Ectodermal cell (in vitro differentiated cells): ENCODE measurements around the gene BAG5.
"Not testable (repeated sequence)": the region's sequence is repeated elsewhere in the genome, so short reads cannot be mapped to it uniquely, and the experiment has no call there.

ENCODE experiments used
- H3K27ac ChIP-seq: 2 replicates; pipeline ENCODE4 v1.7.0; 2013; ENCODE audit warnings: mild to moderate bottlenecking, low read depth, low read length; ENCODE audit not compliant: insufficient read depth, poor library complexity, severe bottlenecking
- H3K27me3 ChIP-seq: 2 replicates; pipeline ENCODE4 v1.7.0; 2013; ENCODE audit warnings: mild to moderate bottlenecking, low read length; ENCODE audit not compliant: insufficient read depth, control insufficient read depth, poor library complexity, severe bottlenecking
- H3K36me3 ChIP-seq: one replicate; pipeline ENCODE4 v1.7.0; 2013; ENCODE audit warnings: low read length; ENCODE audit not compliant: control insufficient read depth, insufficient read depth
- H3K4me1 ChIP-seq: one replicate; pipeline ENCODE4 v1.7.0; 2013; ENCODE audit warnings: low read length; ENCODE audit not compliant: control insufficient read depth, insufficient read depth
- H3K4me3 ChIP-seq: 2 replicates; pipeline ENCODE4 v1.7.0; 2013; ENCODE audit warnings: low read depth, low read length, control low read depth; ENCODE audit not compliant: insufficient read depth
- H3K9me3 ChIP-seq: 2 replicates; pipeline ENCODE4 v1.7.0; 2013; ENCODE audit warnings: mild to moderate bottlenecking, low read length, moderate library complexity; ENCODE audit not compliant: control insufficient read depth
- WGBS, 2 experiments: methylation state at CpG; one replicate each; pipeline ENCODE4 v1.1.7; 2013; ENCODE audit warnings: missing lambda C conversion rate in 2 of 2; 5-methylcytosine and 5-hydroxymethylcytosine counted together

Gene BAG5

DNA sequence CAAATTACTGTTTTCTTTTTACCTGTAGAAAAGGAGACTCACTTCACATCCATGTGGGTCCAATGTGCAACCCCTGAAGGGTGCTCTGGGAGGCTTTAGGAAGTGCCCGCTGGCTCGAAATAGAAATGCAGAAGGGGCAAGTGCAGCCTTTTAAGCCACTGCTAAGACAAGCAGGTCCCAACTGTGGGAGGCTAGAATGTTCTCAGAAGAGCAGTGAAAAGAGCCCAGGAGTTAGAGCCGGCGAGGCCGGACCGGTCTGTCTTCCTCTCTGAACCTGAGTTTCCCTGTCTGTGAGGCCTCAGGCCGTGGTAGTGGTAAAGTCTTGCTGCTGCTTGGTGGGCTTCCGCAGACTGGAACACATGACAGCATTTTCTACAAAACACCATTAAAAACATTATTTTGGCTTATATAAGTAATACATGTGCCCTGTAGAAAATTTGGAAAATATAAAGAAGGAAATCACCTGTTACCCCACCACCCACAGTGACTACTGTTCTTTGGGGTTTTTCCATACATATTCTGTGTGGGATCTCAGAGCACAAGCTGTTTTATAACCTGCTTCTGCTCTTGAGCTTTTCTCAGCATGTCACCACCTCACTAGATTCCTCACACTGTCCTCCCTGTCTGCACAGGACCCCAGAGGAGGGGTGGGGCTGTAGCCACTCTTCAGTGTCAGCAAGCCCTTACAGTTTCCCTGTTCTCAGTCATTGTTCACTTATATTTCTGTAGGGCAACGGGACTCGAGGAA is 45.9 kb downstream of the BAG5 start:
- Histone ChIP-seq H3K4me3 (no peak overlapping the region), H3K36me3 (no peaks in the 10 kb centered on the region), H3K4me1 (peaks cover 31% of the 10 kb centered on the region), H3K27me3 (peaks cover 7% of the 10 kb centered on the region), H3K9me3 (no peaks in the 10 kb centered on the region), H3K27ac (no peak overlapping the region)
- WGBS, 2 experiments = 88 to 89% methylated on average over 9 of the region's 10 CpGs

DNA sequence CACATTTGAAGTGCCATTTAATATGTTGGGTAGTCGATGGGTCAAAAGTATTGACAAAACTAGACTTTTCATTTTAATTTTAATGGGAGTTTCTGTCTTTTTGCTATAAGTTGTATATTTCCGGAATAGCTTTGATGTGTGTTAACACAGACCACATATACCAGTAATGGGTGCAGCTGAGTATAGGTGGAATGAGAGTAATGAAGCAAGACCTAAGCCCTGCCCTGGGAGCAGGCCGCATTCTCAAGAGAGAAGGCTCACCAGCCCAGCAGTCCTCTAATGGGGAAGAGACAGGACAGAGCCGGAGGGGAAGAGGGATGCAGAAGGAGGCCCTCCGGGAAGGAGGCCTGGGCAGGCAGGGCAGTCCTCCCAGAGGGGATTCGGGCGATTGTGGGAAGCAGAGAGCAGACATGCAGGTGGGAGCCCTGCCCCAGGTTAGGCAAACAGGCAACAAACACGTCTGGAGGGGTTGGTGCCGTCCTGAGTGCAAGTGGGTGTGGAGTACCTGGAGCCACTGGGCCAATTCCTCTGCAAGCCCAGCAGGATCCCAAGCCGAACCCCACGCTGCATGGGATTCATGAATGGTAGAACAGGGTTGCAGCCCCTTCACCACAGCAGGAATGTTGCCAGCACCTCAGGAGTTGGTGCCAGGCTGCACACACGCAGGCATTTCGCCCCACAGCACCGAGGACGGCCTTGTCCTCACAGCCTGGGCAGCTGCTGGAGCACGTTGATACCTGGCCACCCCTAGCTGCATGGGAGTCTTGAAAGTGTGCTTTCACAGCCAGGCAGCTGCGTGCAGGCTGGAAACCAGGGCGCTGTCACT is 47.6 kb downstream of the BAG5 start:
- Histone ChIP-seq H3K27ac (no peak overlapping the region), H3K4me1 (peaks cover 20% of the 10 kb centered on the region), H3K4me3 (no peak overlapping the region), H3K9me3 (no peaks in the 10 kb centered on the region), H3K36me3 (no peaks in the 10 kb centered on the region), H3K27me3 (no peaks in the 10 kb centered on the region)
- WGBS, 2 experiments = 89 to 91% methylated on average over 18 of the region's 18 CpGs

DNA sequence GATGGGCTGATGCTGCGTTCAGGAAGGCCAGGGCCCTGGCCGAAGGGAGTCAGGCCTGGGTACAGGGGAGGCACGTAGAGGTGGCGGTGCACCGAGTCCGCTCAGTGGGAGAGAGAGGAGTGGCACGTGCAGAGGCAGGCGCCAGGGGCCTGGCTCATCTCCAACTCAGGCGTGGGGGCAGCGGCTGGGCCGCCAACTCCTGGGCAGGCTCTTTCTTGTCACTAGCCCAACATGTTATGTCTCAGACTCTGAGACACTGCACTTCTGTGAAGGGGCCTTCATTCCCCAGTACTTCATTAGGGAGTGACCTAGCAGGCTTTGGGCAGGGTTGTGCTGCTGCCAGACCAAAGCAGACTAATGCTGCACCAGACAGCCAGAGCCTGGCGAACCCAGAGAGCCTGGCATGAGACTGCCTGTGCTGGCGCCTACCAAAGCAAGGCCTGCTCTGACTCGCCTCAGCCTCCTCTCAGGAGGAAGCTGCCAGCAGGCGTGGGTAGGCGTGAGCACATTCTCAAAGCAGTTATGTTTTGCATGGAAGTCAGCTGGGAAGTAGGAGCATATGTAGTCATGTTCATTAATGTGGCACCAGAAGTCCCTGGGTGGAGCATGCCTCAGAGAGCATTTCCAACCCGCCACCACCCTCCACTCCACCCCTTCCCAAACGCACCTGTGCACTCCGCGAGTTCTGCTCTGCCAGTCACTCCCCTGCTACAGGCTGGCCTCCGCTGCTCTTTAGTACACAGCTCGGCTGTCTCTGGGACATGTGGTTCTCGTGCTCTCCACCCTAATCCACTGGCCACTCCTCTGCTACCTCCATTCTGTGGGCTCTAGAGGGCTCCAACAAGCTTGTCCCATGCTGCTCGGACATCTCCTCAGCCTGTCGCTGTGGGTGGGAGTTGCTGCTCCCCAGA is 49.5 kb downstream of the BAG5 start:
- Histone ChIP-seq H3K36me3 (no peaks in the 10 kb centered on the region), H3K9me3 (no peaks in the 10 kb centered on the region), H3K4me1 (peaks cover 5% of the 10 kb centered on the region), H3K4me3 (no peak overlapping the region), H3K27me3 (no peaks in the 10 kb centered on the region), H3K27ac (no peak overlapping the region)
- WGBS, 2 experiments = 91% methylated on average over 25 of the region's 25 CpGs

DNA sequence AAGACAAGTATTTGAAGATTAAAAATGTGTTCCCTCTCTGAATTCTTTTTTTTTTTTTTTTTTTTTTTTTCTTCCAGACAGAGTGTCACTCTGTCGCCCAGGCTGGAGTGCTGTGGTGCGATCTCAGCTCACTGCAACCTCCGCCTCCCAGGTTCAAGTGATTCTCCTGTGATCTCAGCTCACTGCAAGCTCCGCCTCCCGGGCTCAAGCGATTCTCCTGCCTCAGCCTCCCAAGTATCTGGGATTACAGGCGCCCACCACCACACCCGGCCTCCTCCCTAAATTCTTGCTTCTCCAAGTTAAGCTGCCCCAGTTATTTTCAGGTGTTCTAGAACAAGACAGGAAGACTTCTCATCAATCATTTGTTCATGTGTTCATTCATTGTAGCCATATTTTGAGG is 50.3 kb downstream of the BAG5 start:
- H3K27ac ChIP-seq, H3K4me3 ChIP-seq: not testable (repeated sequence)
- 95% methylated on average over 8 of the region's 8 CpGs for WGBS, 2 experiments

DNA sequence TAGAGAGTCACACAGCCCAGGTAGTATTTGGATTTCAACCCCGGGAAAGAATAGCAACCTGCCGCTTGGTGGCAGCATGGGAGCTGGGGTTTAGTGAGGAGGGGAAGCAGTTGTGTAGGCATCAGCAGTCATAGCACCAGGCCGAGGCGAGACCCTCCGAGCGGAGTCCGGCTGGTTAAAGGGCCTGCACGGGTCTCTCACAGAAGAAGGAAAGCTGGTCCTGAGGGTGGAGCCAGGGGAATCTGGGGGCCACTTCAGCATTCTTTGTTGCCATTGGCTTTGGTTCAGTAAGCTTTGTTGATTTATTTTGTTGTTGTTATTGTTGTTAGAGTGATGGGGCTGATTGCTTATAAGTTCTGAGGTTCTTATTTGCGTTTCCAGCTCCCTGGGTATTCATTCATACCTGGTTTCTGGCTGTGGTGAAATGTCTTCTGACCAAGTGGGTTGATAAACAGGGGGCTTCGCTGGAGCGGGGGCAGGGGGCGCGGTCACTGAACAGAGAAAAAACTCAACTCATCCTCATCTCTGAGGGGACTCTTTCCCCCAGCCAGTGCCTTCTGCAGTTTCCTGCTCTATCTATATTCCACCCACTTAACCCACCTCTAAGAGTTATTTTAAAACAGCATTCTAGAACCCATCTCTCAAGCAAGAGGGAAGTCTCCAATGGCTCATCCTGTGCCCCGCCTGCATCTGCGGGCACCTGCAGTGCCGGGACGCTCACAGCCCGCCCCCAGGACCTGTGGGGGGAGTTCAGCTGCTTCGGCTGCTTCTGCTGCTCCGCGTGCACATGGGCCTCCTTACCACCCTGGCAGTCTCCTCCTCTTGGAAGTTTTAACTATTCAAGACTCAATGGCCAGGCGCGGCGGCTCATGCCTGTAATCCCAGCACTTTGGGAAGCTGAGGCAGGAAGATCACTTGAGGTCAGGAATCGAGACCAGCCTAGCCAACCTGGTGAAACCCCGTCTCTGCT is 51.4 kb downstream of the BAG5 start:
- Histone ChIP-seq H3K36me3 (no peaks in the 10 kb centered on the region), H3K27ac (no peak overlapping the region), H3K9me3 (no peaks in the 10 kb centered on the region), H3K27me3 (no peaks in the 10 kb centered on the region), H3K4me3 (no peak overlapping the region), H3K4me1 (no peaks in the 10 kb centered on the region)
- 92 to 94% methylated on average over 26 of the region's 26 CpGs for WGBS, 2 experiments

More for the DNA sequence above, 50.3 kb downstream of the BAG5 start:
- not testable (repeated sequence) for H3K27me3 ChIP-seq, H3K9me3 ChIP-seq, H3K36me3 ChIP-seq, H3K4me1 ChIP-seq

DNA sequence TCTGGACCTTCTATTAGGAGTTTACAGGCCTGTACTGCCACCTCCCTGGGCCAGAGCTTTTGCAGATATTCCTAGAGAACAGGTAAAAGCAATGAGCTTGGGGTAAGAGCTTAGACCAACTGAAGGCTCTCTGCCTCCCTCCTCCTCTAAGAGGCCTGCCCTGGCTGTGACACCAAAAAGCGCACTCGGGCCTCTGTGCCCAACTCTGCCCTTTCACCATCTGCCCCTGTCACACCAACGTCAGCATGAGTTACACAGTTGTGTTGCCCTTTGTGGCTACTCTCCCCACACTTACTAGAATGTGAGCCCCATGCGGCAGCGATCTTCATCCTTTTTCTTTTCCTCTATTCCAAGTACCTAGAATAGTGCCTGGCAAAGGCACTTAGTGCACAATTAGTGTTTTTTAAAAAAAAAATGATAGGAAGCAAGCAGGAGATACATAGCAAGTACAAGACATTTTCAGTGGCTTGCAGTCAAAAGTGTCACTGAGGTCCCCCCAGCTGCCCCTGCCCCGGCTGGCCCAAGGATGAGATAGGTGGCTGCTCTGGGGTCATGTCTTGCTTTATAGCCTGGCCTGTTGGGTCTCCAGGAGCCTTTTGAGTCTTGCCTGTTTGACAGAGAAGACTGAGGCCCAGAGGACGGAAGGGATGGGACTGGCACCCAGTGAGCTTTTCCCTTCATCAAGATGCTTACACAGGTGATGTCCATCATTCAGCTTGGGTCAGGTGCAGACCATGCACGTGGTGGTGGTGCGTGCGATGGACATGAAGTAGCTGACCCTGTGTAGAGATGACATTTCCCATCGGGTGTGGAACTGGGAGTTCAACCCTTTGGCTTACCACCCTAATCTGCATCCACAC is 52.4 kb downstream of the BAG5 start:
- Histone ChIP-seq H3K36me3 (no peaks in the 10 kb centered on the region), H3K27ac (no peak overlapping the region), H3K9me3 (no peaks in the 10 kb centered on the region), H3K4me3 (no peak overlapping the region), H3K4me1 (no peaks in the 10 kb centered on the region), H3K27me3 (no peaks in the 10 kb centered on the region)
- 96 to 97% methylated on average over 11 of the region's 11 CpGs for WGBS, 2 experiments

DNA sequence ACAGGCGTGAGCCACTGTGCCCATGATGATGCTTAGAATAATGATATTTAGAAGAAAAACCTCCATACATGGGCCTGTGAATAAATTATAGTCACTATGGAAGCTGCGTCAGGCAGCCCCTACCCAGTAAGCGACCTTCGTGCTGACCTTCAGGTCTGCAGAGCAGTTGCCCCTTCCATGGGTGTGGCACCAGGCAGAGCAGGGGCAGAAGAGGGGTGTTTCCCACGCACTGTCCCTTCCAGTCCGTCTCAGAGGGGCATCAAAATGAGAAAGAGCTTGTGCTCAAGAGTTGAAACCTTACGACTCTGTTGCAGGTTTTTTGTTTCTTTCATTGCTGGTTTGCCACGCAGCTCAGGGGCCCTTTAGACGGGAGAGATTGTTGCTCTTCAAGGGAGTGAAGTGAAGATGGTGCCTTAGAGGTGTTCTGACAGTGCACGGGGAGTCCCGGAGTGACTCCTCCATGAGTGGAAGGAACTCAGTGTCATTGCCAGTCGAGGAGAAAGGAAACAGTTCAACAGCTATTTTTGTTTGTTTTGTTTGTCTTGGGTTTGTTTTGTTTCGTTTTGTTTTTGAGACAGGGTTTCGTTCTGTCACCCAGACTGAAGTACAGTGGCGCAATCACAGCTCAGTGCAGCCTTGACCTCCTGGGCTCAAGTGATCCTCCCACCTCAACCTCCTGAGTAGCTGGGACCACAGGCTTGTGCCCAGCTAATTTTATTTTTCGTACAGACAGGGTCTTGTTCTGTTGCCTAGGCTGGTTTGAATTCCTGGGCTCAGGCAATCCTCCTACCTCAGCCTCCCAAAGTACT is 53.7 kb downstream of the BAG5 start:
- 92 to 93% methylated on average over 16 of the region's 16 CpGs for WGBS, 2 experiments
- Histone ChIP-seq H3K4me3 (no peak overlapping the region), H3K27me3 (no peaks in the 10 kb centered on the region), H3K9me3 (no peaks in the 10 kb centered on the region), H3K36me3 (peaks cover 5% of the 10 kb centered on the region), H3K4me1 (no peaks in the 10 kb centered on the region), H3K27ac (no peak overlapping the region)

DNA sequence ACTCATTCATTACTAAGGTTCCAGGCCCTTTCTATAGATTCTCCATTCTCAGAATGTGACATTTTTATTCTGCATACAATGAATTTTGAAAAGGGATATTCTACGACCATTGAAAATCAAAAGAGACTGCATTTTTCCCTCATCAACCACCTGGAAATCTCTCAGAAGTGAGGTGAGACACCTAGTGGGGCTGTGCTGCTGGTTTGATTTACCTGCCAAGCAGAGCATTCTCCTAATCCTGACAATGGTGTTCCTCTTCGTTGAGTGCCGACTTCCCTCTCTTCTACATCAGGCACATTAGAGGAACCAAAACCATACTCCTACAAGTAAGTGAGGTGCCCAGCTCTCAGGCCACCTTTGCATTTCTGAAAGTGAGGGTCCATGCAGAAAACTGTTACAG is 54.7 kb downstream of the BAG5 start:
- 84 to 98% methylated on average over 3 of the region's 3 CpGs for WGBS, 2 experiments
- Histone ChIP-seq H3K36me3 (peaks cover 13% of the 10 kb centered on the region), H3K27me3 (no peaks in the 10 kb centered on the region), H3K4me3 (no peak overlapping the region), H3K9me3 (no peaks in the 10 kb centered on the region), H3K4me1 (no peaks in the 10 kb centered on the region), H3K27ac (no peak overlapping the region)
